KMS-11 (cell line): Measurements from ENCODE around the gene GPC3.

Experiments used
- H2AFZ ChIP-seq: fragments of 200-600 bp; sonication (generic); 2 replicates; pipeline ENCODE4 v1.6.1; 2016; ENCODE audit warnings: antibody characterized with exemption, mixed run types, low read depth
- H3K27ac ChIP-seq: fragments of 200-600 bp; sonication (generic); 2 replicates; pipeline ENCODE4 v1.6.1; 2016; ENCODE audit warnings: mild to moderate bottlenecking, mixed run types
- H3K27me3 ChIP-seq: fragments of 200-600 bp; sonication (generic); 2 replicates; pipeline ENCODE4 v1.6.1; 2017; ENCODE audit warnings: mild to moderate bottlenecking, low read depth, mixed run types, moderate library complexity; ENCODE audit not compliant: insufficient read depth
- H3K36me3 ChIP-seq: fragments of 200-600 bp; sonication (generic); 2 replicates; pipeline ENCODE4 v1.6.1; 2017; ENCODE audit warnings: mild to moderate bottlenecking, mixed run types; ENCODE audit not compliant: insufficient read depth
- H3K4me1 ChIP-seq: fragments of 200-600 bp; sonication (generic); 2 replicates; pipeline ENCODE4 v1.6.1; 2016; ENCODE audit warnings: mild to moderate bottlenecking, low read depth, mixed run types; ENCODE audit not compliant: poor library complexity, severe bottlenecking
- H3K4me2 ChIP-seq: fragments of 200-600 bp; sonication (generic); 2 replicates; pipeline ENCODE4 v1.7.0; 2016; ENCODE audit warnings: mild to moderate bottlenecking, mixed run types
- H3K4me3 ChIP-seq: fragments of 200-600 bp; sonication (generic); IDR thresholded peaks from 2 replicates; pipeline ENCODE4 v1.6.1; 2017; ENCODE audit warnings: low read depth, low read length, mixed read lengths; ENCODE audit not compliant: insufficient read depth
- H3K79me2 ChIP-seq: fragments of 200-600 bp; sonication (generic); 2 replicates; pipeline ENCODE4 v1.6.1; 2016; ENCODE audit warnings: low read depth, mixed run types; ENCODE audit not compliant: insufficient read depth
- H3K9ac ChIP-seq: fragments of 200-600 bp; sonication (generic); 2 replicates; pipeline ENCODE4 v1.6.1; 2016; ENCODE audit warnings: mild to moderate bottlenecking, mixed run types
- H4K20me1 ChIP-seq: fragments of 200-600 bp; sonication (generic); 2 replicates; pipeline ENCODE4 v1.6.1; 2016; ENCODE audit warnings: mild to moderate bottlenecking, mixed run types; ENCODE audit not compliant: insufficient read depth
- CTCF ChIP-seq: fragments of 200-600 bp; sonication (generic); conservative IDR thresholded peaks from 2 replicates; pipeline ENCODE4 v1.6.1; 2017; ENCODE audit warnings: low read depth, mild to moderate bottlenecking, antibody characterized with exemption, low read length, moderate library complexity, mixed read lengths

Gene GPC3

GRCh38 chrX:133606990-133607389, 378.4 kb downstream of the GPC3 start:
- Histone ChIP-seq H3K4me2 (no peak overlapping the region), H2AFZ (no peak overlapping the region), H4K20me1 (no peaks in the 10 kb centered on the region), H3K27ac (no peak overlapping the region), H3K36me3 (no peaks in the 10 kb centered on the region), H3K4me1 (peaks cover 27% of the 10 kb centered on the region), H3K9ac (no peak overlapping the region), H3K79me2 (no peaks in the 10 kb centered on the region), H3K4me3 (no peak overlapping the region), H3K27me3 (no peaks in the 10 kb centered on the region)
- no peak for TF ChIP-seq CTCF

GRCh38 chrX:133604801-133605200, 380.6 kb downstream of the GPC3 start:
- H3K4me1 ChIP-seq = peaks cover 27% of the 10 kb centered on the region
- H3K36me3 ChIP-seq = no peaks in the 10 kb centered on the region
- H3K79me2 ChIP-seq = no peaks in the 10 kb centered on the region
- H3K9ac ChIP-seq = no peak overlapping the region
- no peaks in the 10 kb centered on the region for H3K27me3 ChIP-seq
- H2AFZ ChIP-seq = no peak overlapping the region
- H3K27ac ChIP-seq = no peak overlapping the region
- H3K4me3 ChIP-seq = no peak overlapping the region
- no peak for TF ChIP-seq CTCF
- no peak overlapping the region for H3K4me2 ChIP-seq
- no peaks in the 10 kb centered on the region for H4K20me1 ChIP-seq

- Histone ChIP-seq H3K27me3 (no peaks in the 10 kb centered on the region), H3K4me1 (peaks cover 9% of the 10 kb centered on the region), H3K4me2 (no peak overlapping the region), H3K36me3 (no peaks in the 10 kb centered on the region), H2AFZ (no peak overlapping the region), H3K27ac (no peak overlapping the region), H3K79me2 (no peaks in the 10 kb centered on the region), H3K4me3 (no peak overlapping the region), H4K20me1 (no peaks in the 10 kb centered on the region), H3K9ac (no peak overlapping the region)
- no peak for TF ChIP-seq CTCF
Observed at GRCh38 chrX:133602881-133603280, 382.5 kb downstream of the GPC3 start.

- Histone ChIP-seq H3K4me2 (no peak overlapping the region), H4K20me1 (no peaks in the 10 kb centered on the region), H3K27me3 (no peaks in the 10 kb centered on the region)
Observed at GRCh38 chrX:133601116-133601515, 384.3 kb downstream of the GPC3 start.

More at GRCh38 chrX:133601116-133601515, 384.3 kb downstream of the GPC3 start:
- Histone ChIP-seq H3K27ac (no peak overlapping the region), H3K9ac (no peak overlapping the region), H3K4me3 (no peak overlapping the region), H3K36me3 (no peaks in the 10 kb centered on the region), H2AFZ (no peak overlapping the region), H3K4me1 (no peaks in the 10 kb centered on the region), H3K79me2 (no peaks in the 10 kb centered on the region)
- no peak for TF ChIP-seq CTCF
